ENCODE data around the gene DENND4A.

The DENND4A gene

GRCh38 chr15:65650312-65651041 lies 141.6 kb downstream of the DENND4A start:
- DNase-seq (ENCODE audit: extremely low read depth, low read depth) = no peak
- no peak for TF ChIP-seq CTCF (IDR thresholded peaks at IDR 0.05; ENCODE audit: low read depth, low read length, missing control alignments)
- H3K4me3 ChIP-seq (replicated peaks; ENCODE audit: low read depth, low read length) = no peak overlapping the region

GRCh38 chr15:65646486-65646885 lies 145.6 kb downstream of the DENND4A start:
- H3K4me3 ChIP-seq (replicated peaks; ENCODE audit: low read depth, low read length) = no peak overlapping the region
- no peak for DNase-seq (ENCODE audit: extremely low read depth, low read depth)
- no peak for TF ChIP-seq CTCF (IDR thresholded peaks at IDR 0.05; ENCODE audit: low read depth, low read length, missing control alignments)

GRCh38 chr15:65645392-65645791 lies 146.7 kb downstream of the DENND4A start:
- TF ChIP-seq CTCF (IDR thresholded peaks at IDR 0.05; ENCODE audit: low read depth, low read length, missing control alignments) = no peak
- DNase-seq (ENCODE audit: extremely low read depth, low read depth) = no peak
- H3K4me3 ChIP-seq (replicated peaks; ENCODE audit: low read depth, low read length) = no peak overlapping the region

- no peak for DNase-seq (ENCODE audit: extremely low read depth, low read depth)
- no peak for TF ChIP-seq CTCF (IDR thresholded peaks at IDR 0.05; ENCODE audit: low read depth, low read length, missing control alignments)
- H3K4me3 ChIP-seq (replicated peaks; ENCODE audit: low read depth, low read length) = no peak overlapping the region
Measured at GRCh38 chr15:65644282-65644681, 147.8 kb downstream of the DENND4A start.

GRCh38 chr15:65642594-65642993 lies 149.5 kb downstream of the DENND4A start:
- no peak for DNase-seq (ENCODE audit: extremely low read depth, low read depth)
- no peak for TF ChIP-seq CTCF (IDR thresholded peaks at IDR 0.05; ENCODE audit: low read depth, low read length, missing control alignments)
- no peak overlapping the region for H3K4me3 ChIP-seq (replicated peaks; ENCODE audit: low read depth, low read length)

- DNase-seq (ENCODE audit: extremely low read depth, low read depth) = no peak
- no peak overlapping the region for H3K4me3 ChIP-seq (replicated peaks; ENCODE audit: low read depth, low read length)
- no peak for TF ChIP-seq CTCF (IDR thresholded peaks at IDR 0.05; ENCODE audit: low read depth, low read length, missing control alignments)
Measured at GRCh38 chr15:65641768-65642475, 150.2 kb downstream of the DENND4A start.

Measured in HFF-Myc (cell line).